ENCODE data around the gene ARPC1A.
"Not testable (repeated sequence)": the region's sequence is repeated elsewhere in the genome, so short reads cannot be mapped to it uniquely, and the experiment has no call there.

DNA sequence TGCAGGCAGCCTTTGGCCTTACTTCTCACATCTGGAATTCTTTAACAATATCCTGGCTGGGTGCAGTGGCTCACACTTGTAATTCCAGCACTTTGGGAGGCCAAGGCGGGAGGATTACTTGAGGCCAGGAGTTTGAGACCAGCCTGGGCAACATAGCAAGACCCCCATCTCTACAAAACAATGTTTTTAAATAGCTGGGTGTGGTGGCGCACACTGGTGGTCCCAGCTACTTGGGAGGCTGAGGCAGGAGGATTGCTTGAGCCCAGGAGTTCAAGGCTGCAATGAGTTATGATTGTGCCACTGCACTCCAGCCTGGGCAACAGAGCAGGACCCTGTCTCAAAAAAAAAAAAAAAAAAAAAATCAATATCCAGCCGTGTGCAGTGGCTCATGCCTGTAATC is 35.5 kb upstream of the ARPC1A start:
- TF ChIP-seq, protein P1, sequence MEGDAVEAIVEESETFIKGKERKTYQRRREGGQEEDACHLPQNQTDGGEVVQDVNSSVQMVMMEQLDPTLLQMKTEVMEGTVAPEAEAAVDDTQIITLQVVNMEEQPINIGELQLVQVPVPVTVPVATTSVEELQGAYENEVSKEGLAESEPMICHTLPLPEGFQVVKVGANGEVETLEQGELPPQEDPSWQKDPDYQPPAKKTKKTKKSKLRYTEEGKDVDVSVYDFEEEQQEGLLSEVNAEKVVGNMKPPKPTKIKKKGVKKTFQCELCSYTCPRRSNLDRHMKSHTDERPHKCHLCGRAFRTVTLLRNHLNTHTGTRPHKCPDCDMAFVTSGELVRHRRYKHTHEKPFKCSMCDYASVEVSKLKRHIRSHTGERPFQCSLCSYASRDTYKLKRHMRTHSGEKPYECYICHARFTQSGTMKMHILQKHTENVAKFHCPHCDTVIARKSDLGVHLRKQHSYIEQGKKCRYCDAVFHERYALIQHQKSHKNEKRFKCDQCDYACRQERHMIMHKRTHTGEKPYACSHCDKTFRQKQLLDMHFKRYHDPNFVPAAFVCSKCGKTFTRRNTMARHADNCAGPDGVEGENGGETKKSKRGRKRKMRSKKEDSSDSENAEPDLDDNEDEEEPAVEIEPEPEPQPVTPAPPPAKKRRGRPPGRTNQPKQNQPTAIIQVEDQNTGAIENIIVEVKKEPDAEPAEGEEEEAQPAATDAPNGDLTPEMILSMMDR (conservative IDR thresholded peaks at IDR 0.05; ENCODE audit: low read depth, low read length), result not testable (repeated sequence)
- TF ChIP-seq EZH2phosphoT487 (IDR thresholded peaks at IDR 0.05; ENCODE audit: borderline replicate concordance, low read length), result not testable (repeated sequence)
